GM12875 (cell line): ENCODE results near the gene FAM98B.

ENCODE experiments used
- H3K4me3 ChIP-seq: one replicate; pipeline ENCODE4 v1.5.1; 2011; ENCODE audit warnings: low read depth, low read length, control low read depth
- CTCF ChIP-seq: IDR thresholded peaks from 2 replicates; pipeline ENCODE4 v1.5.1; 2011; ENCODE audit warnings: low read depth, mild to moderate bottlenecking, control low read depth, inconsistent platforms, low read length, moderate library complexity, borderline replicate concordance; ENCODE audit not compliant: insufficient read depth

The FAM98B gene

GRCh38 chr15:38461066-38461833 is 7.3 kb downstream of the FAM98B start:
- H3K4me3 ChIP-seq: no peak overlapping the region
- TF ChIP-seq CTCF: no peak

DNA sequence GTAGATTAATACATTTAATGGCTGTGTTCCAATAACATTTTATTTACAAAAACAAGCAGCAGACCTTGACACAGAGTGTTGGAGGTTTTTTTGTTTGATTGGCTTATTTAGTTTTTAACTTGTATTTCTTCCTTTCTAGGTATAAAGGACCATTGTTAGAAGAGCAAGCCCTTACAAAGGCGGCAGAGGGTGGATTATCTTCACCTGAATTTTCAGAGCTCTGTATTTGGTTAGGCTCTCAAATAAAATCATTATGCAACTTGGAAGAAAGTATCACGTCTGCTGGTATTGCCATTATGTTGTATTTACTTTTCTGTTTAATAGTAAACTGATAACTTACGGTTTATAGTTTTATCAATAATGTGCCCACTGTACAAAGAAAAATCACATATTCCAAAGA is 10.0 kb downstream of the FAM98B start:
- no peak overlapping the region for H3K4me3 ChIP-seq

DNA sequence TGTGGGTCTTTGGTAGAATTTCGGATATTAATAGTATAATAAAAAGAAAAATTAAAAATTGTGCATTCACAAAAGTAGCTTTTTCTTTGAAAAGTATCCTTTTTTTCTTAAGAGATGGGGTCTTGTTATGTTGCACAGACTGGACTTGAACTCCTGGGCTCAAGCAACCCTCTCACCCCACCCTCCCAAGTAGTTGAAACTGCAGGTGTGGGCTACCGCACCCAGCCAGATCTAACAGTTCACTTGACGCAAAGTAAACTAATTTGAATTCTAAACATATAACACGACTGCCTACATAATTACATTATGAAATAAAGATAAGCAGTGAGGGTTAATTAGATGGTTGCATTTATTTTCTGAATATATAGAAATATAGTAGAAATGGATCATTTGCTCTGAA is 10.7 kb downstream of the FAM98B start:
- TF ChIP-seq CTCF: no peak
- no peak overlapping the region for H3K4me3 ChIP-seq

More for the DNA sequence above, 10.0 kb downstream of the FAM98B start:
- no peak for TF ChIP-seq CTCF

GRCh38 chr15:38470816-38471215 is 16.9 kb downstream of the FAM98B start:
- TF ChIP-seq CTCF: no peak

DNA sequence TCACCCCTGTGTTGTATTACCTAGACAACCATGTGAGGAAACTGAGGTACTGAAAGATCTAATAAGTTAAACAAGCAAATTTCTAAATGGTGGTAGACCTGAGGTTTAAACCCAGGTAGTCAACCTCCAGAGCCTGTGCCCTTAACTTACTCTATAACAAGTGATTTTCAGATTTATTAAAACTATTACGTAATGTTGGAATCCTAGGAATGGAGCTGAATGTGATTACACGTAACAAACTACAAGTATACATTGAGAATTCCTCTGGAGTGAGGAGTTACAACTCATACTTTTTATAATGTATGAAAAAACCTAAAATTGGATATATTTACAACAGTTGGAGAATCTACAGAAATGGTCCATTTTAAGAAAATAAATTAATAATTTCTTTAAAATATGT is 18.0 kb downstream of the FAM98B start:
- H3K4me3 ChIP-seq: no peak overlapping the region
- no peak for TF ChIP-seq CTCF

More at GRCh38 chr15:38470816-38471215, 16.9 kb downstream of the FAM98B start:
- H3K4me3 ChIP-seq: no peak overlapping the region

DNA sequence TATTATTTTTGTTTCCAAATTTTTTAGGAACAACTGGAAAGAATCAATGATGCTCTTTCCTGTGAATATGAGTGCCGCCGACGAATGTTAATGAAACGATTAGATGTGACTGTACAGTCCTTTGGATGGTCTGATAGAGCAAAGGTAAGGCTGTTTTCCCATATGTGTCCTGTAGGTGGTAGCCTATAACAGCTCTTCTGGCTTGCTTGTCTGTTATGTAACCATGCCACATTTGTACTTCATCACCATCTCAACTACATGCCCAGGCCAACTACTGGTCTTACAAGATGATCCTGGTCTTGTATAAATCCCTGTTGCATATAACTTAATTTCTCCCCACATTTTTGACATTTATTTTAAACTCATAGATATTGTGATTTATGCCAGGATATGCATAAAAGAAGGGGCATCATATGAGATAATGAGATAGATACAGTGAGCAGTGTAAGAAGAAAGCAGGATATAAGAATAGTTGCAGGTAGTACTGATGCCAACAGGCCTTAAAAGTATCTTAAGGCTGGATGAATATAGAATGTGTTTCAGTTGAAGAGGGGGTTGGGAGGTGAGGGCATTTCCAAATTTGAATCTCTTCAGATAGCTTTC is 20.3 kb downstream of the FAM98B start:
- TF ChIP-seq CTCF: peak; percentile 68
- H3K4me3 ChIP-seq: no peak overlapping the region

GRCh38 chr15:38475361-38475760 is 21.4 kb downstream of the FAM98B start:
- H3K4me3 ChIP-seq: no peak overlapping the region
- TF ChIP-seq CTCF: no peak
